MM.1S (cell line): ENCODE data around the gene POLR2C.

Source experiments
- DNase-seq: peaks from one replicate; pipeline ENCODE4 v3.0.0-alpha.2; 2015
- H2AFZ ChIP-seq: fragments of 300-600 bp; sonication (generic); 2 replicates; pipeline ENCODE4 v1.6.0; 2016; ENCODE audit warnings: antibody characterized with exemption, low read length
- H3F3A ChIP-seq: fragments of 300-600 bp; sonication (generic); 2 replicates; pipeline ENCODE4 v1.6.1; 2016; ENCODE audit warnings: mild to moderate bottlenecking, antibody characterized with exemption, low read length, moderate library complexity, mixed read lengths; ENCODE audit not compliant: insufficient read depth
- H3K27ac ChIP-seq: fragments of 300-600 bp; sonication (generic); 2 replicates; pipeline ENCODE4 v1.5.1; 2016; ENCODE audit warnings: mild to moderate bottlenecking, low read length
- H3K27me3 ChIP-seq: fragments of 300-600 bp; sonication (generic); replicated peaks from 2 replicates; pipeline ENCODE4 v1.6.0; 2016; ENCODE audit warnings: low read length; ENCODE audit not compliant: insufficient read depth
- H3K36me3 ChIP-seq: fragments of 300-600 bp; sonication (generic); replicated peaks from 2 replicates; pipeline ENCODE4 v1.6.1; 2016; ENCODE audit warnings: mild to moderate bottlenecking, low read length, mixed read lengths; ENCODE audit not compliant: insufficient read depth
- H3K4me1 ChIP-seq: fragments of 300-600 bp; sonication (generic); 2 replicates; pipeline ENCODE4 v1.6.1; 2016; ENCODE audit warnings: low read length, mixed read lengths
- H3K4me2 ChIP-seq: fragments of 300-600 bp; sonication (generic); 2 replicates; pipeline ENCODE4 v1.6.0; 2016; ENCODE audit warnings: low read depth, low read length
- H3K4me3 ChIP-seq: fragments of 300-600 bp; sonication (generic); 2 replicates; pipeline ENCODE4 v1.5.1; 2016; ENCODE audit warnings: low read length, mixed read lengths
- H3K79me2 ChIP-seq: fragments of 300-600 bp; sonication (generic); 2 replicates; pipeline ENCODE4 v1.6.1; 2016; ENCODE audit warnings: mixed run types, low read length, mixed read lengths
- H3K9ac ChIP-seq: fragments of 300-600 bp; sonication (generic); 2 replicates; pipeline ENCODE4 v1.6.1; 2016; ENCODE audit warnings: low read length, mixed read lengths
- H3K9me2 ChIP-seq: fragments of 300-600 bp; sonication (generic); replicated peaks from 2 replicates; pipeline ENCODE4 v1.6.1; 2016; ENCODE audit warnings: mild to moderate bottlenecking, low read length, mixed read lengths; ENCODE audit not compliant: insufficient read depth
- H3K9me3 ChIP-seq: fragments of 300-600 bp; sonication (generic); replicated peaks from 2 replicates; pipeline ENCODE4 v1.6.1; 2016; ENCODE audit warnings: mild to moderate bottlenecking, low read length, mixed read lengths; ENCODE audit not compliant: insufficient read depth
- H4K20me1 ChIP-seq: fragments of 300-600 bp; sonication (generic); 2 replicates; pipeline ENCODE4 v1.6.1; 2016; ENCODE audit warnings: mild to moderate bottlenecking, low read length, moderate library complexity, mixed read lengths; ENCODE audit not compliant: insufficient read depth
- EZH2 ChIP-seq: fragments of 300-600 bp; sonication (generic); optimal IDR thresholded peaks from 2 replicates; pipeline ENCODE3; 2017; ENCODE audit warnings: low read depth, mild to moderate bottlenecking, antibody characterized with exemption, low read length, mixed read lengths
- EZH2phosphoT487 ChIP-seq: fragments of 300-600 bp; sonication (generic); IDR thresholded peaks from 2 replicates; pipeline ENCODE4 v1.6.1; 2018; ENCODE audit warnings: antibody characterized with exemption, low read length
- TF ChIP-seq, protein P1 (sequence below): fragments of 300-600 bp; sonication (generic); IDR thresholded peaks from 2 replicates; pipeline ENCODE4 v1.5.1; 2016; ENCODE audit warnings: antibody characterized with exemption, low read length, mixed read lengths

The POLR2C gene

DNA sequence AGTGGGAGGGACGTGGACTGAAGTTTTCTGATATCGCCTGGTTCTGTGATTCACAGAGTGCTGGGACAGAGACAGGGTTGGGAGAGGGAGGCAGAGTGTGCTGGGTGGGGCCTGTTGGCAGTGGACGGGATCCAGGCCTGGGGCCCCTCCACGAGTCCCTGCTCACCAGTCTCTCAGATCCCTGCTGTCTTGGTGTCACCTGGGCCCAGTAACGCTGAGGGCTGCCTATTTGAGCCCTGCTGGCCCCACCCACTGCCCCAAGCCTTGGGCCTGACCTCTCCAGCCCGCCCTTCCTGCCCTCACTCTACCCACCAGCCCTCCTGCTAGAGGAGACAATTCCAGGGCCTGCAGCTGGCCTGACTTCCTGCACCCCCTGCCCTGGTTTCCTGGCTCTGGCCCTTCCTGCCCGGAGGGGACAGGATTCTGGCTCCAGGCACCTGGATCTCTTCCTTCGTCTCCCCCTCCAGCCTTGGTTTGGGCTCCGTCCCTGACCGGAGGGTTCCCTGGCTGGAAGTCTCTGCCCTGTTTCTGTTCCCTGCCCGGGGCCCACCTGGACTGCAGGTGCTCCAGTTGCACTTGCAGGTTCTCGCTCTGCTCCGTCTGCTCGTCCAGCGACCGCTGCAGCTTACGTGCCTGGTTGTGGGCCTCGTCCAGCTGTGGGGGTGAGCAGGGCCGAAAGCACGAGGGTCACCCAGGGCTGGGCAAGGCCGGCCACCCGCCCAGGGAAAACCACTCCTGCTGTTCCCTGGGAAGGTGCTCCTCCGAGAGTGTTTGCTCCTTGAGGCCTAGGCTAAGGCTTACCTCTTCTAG, 52.5 kb downstream of the POLR2C start:
- Histone ChIP-seq H3K27me3 (no peaks in the 10 kb centered on the region), H3K27ac (no peak overlapping the region), H3K9ac (no peak overlapping the region), H3K79me2 (no peaks in the 10 kb centered on the region), H3K4me2 (no peak overlapping the region), H2AFZ (no peak overlapping the region), H4K20me1 (no peaks in the 10 kb centered on the region), H3K4me3 (no peak overlapping the region), H3K36me3 (no peaks in the 10 kb centered on the region), H3F3A (no peaks in the 10 kb centered on the region), H3K9me3 (no peaks in the 10 kb centered on the region), H3K9me2 (no peaks in the 10 kb centered on the region), H3K4me1 (no peaks in the 10 kb centered on the region)
- TF ChIP-seq EZH2 (no peak), EZH2phosphoT487 (no peak)
- TF ChIP-seq, protein P1, sequence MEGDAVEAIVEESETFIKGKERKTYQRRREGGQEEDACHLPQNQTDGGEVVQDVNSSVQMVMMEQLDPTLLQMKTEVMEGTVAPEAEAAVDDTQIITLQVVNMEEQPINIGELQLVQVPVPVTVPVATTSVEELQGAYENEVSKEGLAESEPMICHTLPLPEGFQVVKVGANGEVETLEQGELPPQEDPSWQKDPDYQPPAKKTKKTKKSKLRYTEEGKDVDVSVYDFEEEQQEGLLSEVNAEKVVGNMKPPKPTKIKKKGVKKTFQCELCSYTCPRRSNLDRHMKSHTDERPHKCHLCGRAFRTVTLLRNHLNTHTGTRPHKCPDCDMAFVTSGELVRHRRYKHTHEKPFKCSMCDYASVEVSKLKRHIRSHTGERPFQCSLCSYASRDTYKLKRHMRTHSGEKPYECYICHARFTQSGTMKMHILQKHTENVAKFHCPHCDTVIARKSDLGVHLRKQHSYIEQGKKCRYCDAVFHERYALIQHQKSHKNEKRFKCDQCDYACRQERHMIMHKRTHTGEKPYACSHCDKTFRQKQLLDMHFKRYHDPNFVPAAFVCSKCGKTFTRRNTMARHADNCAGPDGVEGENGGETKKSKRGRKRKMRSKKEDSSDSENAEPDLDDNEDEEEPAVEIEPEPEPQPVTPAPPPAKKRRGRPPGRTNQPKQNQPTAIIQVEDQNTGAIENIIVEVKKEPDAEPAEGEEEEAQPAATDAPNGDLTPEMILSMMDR = no peak
- DNase-seq = no peak

DNA sequence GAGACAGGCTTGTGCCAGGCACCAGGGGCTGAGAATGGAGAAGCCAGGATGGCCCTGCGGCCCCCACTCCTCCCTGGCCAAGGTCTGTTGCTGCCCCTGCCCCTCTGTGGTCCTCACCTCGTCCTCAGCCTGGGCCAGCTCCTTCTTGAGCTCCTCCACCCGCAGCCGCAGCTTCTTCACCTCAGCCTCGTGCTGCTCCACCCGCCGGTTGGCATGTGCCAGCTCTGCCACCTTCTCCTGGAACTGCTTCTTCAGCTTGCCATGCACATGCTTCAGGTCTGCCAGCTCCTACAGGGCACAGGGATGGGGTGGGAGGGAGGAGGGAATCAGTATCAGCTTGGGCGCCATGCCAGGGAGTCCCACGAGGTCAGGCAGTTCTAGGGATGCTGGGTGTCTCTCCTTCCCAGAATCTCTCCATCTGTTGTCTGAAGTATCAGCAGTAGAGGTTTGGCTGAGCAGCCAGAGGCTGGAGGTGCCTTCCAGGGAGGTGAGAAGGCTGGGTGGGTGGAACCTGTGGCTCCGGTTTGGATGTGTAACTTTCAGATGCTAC, 53.8 kb downstream of the POLR2C start:
- Histone ChIP-seq H3K9me3 (no peaks in the 10 kb centered on the region), H3K9me2 (no peaks in the 10 kb centered on the region), H4K20me1 (no peaks in the 10 kb centered on the region), H3K36me3 (no peaks in the 10 kb centered on the region), H2AFZ (no peak overlapping the region), H3K4me3 (no peak overlapping the region), H3F3A (no peaks in the 10 kb centered on the region), H3K9ac (no peak overlapping the region), H3K4me1 (no peaks in the 10 kb centered on the region), H3K79me2 (no peaks in the 10 kb centered on the region), H3K27me3 (no peaks in the 10 kb centered on the region), H3K4me2 (no peak overlapping the region), H3K27ac (no peak overlapping the region)
- TF ChIP-seq, protein P1 = no peak
- TF ChIP-seq EZH2phosphoT487 = no peak
- no peak for TF ChIP-seq EZH2
- no peak for DNase-seq

DNA sequence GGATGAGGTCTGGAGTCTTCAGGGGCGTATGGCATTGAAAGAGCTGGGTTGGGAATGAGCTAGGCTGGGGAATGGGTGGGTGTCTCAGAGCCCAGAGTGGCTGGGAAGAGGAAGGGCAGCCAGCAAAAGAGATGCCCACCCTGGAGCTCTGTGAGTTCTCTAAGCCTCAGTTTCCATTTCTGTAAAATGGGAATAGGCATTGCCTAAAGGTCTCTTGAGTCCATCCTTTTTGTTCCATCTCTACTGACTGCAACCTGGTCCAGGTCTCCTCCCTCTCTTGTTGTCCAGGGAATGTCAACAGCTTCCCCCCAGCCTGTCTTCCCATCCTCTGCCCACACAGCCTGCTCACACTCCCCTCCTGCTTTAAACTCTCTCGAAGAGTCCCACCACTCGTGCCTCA, 54.3 kb downstream of the POLR2C start:
- Histone ChIP-seq H3K4me3 (no peak overlapping the region), H3K36me3 (no peaks in the 10 kb centered on the region), H2AFZ (no peak overlapping the region), H3K4me1 (no peaks in the 10 kb centered on the region), H3K4me2 (no peak overlapping the region), H3K9me3 (no peaks in the 10 kb centered on the region), H3K27me3 (no peaks in the 10 kb centered on the region), H3K79me2 (no peaks in the 10 kb centered on the region), H3K27ac (no peak overlapping the region), H4K20me1 (no peaks in the 10 kb centered on the region), H3K9me2 (no peaks in the 10 kb centered on the region), H3K9ac (no peak overlapping the region), H3F3A (no peaks in the 10 kb centered on the region)
- no peak for TF ChIP-seq EZH2phosphoT487
- TF ChIP-seq EZH2 = no peak
- TF ChIP-seq, protein P1 = no peak
- no peak for DNase-seq
